ENCODE measurements around the gene KCNF1. TPM values are rescaled to one million over a fixed set of nuclear protein-coding genes. Genes with fewer than 3 reads are reported as not detected.
A peak's percentile ranks its signal among the peaks of the same experiment; 100 is the strongest.

The KCNF1 gene
- total RNA-seq, result not detected

- DNase-seq (ENCODE audit: low spot score in 2 of 2), result no peak
- no peak within 1 kb of the TSS for H3K27ac Mint-ChIP-seq
- ATAC-seq, result peak in 1 of 2 donors; percentile 6
- peaks cover 0 to 5% of the 10 kb centered on the region in 2 donors for H3K36me3 Mint-ChIP-seq
- no peaks in the 10 kb centered on the region for H3K9me3 Mint-ChIP-seq
These were observed at the start of gene KCNF1 for GRCh38 chr2:10911291-10912075. Gene KCNF1, plus strand, starts transcription at chr2:10911934. Its CDS starts 493 bp downstream, at chr2:10912427.

- no peaks in the 10 kb centered on the region for H3K9me3 Mint-ChIP-seq
- H3K36me3 Mint-ChIP-seq, result no peaks in the 10 kb centered on the region
These were observed 49.4 kb upstream of the KCNF1 start for GRCh38 chr2:10862330-10862729.

GRCh38 chr2:10863047-10863446 lies 48.7 kb upstream of the KCNF1 start:
- Mint-ChIP-seq H3K27ac (no peak overlapping the region), H3K36me3 (no peaks in the 10 kb centered on the region), H3K9me3 (no peaks in the 10 kb centered on the region)
- ATAC-seq (no peak), DNase-seq (ENCODE audit: low spot score in 2 of 2) (no peak)

More at GRCh38 chr2:10862330-10862729, 49.4 kb upstream of the KCNF1 start:
- no peak overlapping the region for H3K27ac Mint-ChIP-seq
- ATAC-seq, result no peak
- no peak for DNase-seq (ENCODE audit: low spot score in 2 of 2)

- H3K36me3 Mint-ChIP-seq, result no peaks in the 10 kb centered on the region
- no peaks in the 10 kb centered on the region for H3K9me3 Mint-ChIP-seq
- ATAC-seq, result no peak
- no peak for DNase-seq (ENCODE audit: low spot score in 2 of 2)
- peak overlapping the region in 1 of 2 donors; percentile 48 for H3K27ac Mint-ChIP-seq
These were observed 47.9 kb upstream of the KCNF1 start for GRCh38 chr2:10863837-10864236.

GRCh38 chr2:10864251-10864650 lies 47.5 kb upstream of the KCNF1 start:
- Mint-ChIP-seq H3K27ac (no peak overlapping the region), H3K9me3 (no peaks in the 10 kb centered on the region), H3K36me3 (no peaks in the 10 kb centered on the region)
- ATAC-seq, result no peak
- DNase-seq (ENCODE audit: low spot score in 2 of 2), result no peak

- ATAC-seq, result peak; percentile 59 to 96
- Mint-ChIP-seq H3K9me3 (no peaks in the 10 kb centered on the region), H3K36me3 (no peaks in the 10 kb centered on the region), H3K27ac (no peak overlapping the region)
- no peak for DNase-seq (ENCODE audit: low spot score in 2 of 2)
These were observed 46.7 kb upstream of the KCNF1 start for GRCh38 chr2:10864861-10865636.

- H3K9me3 Mint-ChIP-seq, result no peaks in the 10 kb centered on the region
- no peaks in the 10 kb centered on the region for H3K36me3 Mint-ChIP-seq
- H3K27ac Mint-ChIP-seq, result no peak overlapping the region
- ATAC-seq, result no peak
- no peak for DNase-seq (ENCODE audit: low spot score in 2 of 2)
These were observed 45.9 kb upstream of the KCNF1 start for GRCh38 chr2:10865841-10866240.

- peaks cover 0 to 10% of the 10 kb centered on the region in 2 donors for H3K9me3 Mint-ChIP-seq
- no peak overlapping the region for H3K27ac Mint-ChIP-seq
- H3K36me3 Mint-ChIP-seq, result peaks cover 0 to 12% of the 10 kb centered on the region in 2 donors
- no peak for ATAC-seq
- no peak for DNase-seq (ENCODE audit: low spot score in 2 of 2)
These were observed 43.9 kb upstream of the KCNF1 start for GRCh38 chr2:10867692-10868420.

- Mint-ChIP-seq H3K27ac (no peak overlapping the region), H3K36me3 (peaks cover 0 to 14% of the 10 kb centered on the region in 2 donors), H3K9me3 (peaks cover 0 to 15% of the 10 kb centered on the region in 2 donors)
- no peak for ATAC-seq
- no peak for DNase-seq (ENCODE audit: low spot score in 2 of 2)
These were observed 43.0 kb upstream of the KCNF1 start for GRCh38 chr2:10868465-10869314.

GRCh38 chr2:10871978-10872377 lies 39.8 kb upstream of the KCNF1 start:
- no peak overlapping the region for H3K27ac Mint-ChIP-seq
- DNase-seq (ENCODE audit: low spot score in 2 of 2), result no peak
- peaks cover 0 to 15% of the 10 kb centered on the region in 2 donors for H3K9me3 Mint-ChIP-seq

GRCh38 chr2:10873171-10873570 lies 38.6 kb upstream of the KCNF1 start:
- Mint-ChIP-seq H3K36me3 (peaks cover 0 to 14% of the 10 kb centered on the region in 2 donors), H3K9me3 (peaks cover 0 to 15% of the 10 kb centered on the region in 2 donors), H3K27ac (no peak overlapping the region)
- no peak for ATAC-seq
- DNase-seq (ENCODE audit: low spot score in 2 of 2), result no peak

More at GRCh38 chr2:10871978-10872377, 39.8 kb upstream of the KCNF1 start:
- no peak for ATAC-seq
- H3K36me3 Mint-ChIP-seq, result peaks cover 0 to 14% of the 10 kb centered on the region in 2 donors

GRCh38 chr2:10873790-10874437 lies 37.8 kb upstream of the KCNF1 start:
- DNase-seq (ENCODE audit: low spot score in 2 of 2), result no peak
- peak; percentile 56 to 68 for ATAC-seq
- Mint-ChIP-seq H3K36me3 (peaks cover 0 to 14% of the 10 kb centered on the region in 2 donors), H3K9me3 (peaks cover 0 to 15% of the 10 kb centered on the region in 2 donors), H3K27ac (no peak overlapping the region)

- Mint-ChIP-seq H3K36me3 (peaks cover 0 to 14% of the 10 kb centered on the region in 2 donors), H3K9me3 (peaks cover 0 to 15% of the 10 kb centered on the region in 2 donors), H3K27ac (no peak overlapping the region)
- ATAC-seq (no peak), DNase-seq (ENCODE audit: low spot score in 2 of 2) (no peak)
These were observed 36.6 kb upstream of the KCNF1 start for GRCh38 chr2:10875126-10875525.

GRCh38 chr2:10876394-10876793 lies 35.3 kb upstream of the KCNF1 start:
- H3K9me3 Mint-ChIP-seq, result peaks cover 0 to 15% of the 10 kb centered on the region in 2 donors
- DNase-seq (ENCODE audit: low spot score in 2 of 2) (no peak), ATAC-seq (no peak)
- peaks cover 0 to 14% of the 10 kb centered on the region in 2 donors for H3K36me3 Mint-ChIP-seq
- no peak overlapping the region for H3K27ac Mint-ChIP-seq

GRCh38 chr2:10876963-10877362 lies 34.8 kb upstream of the KCNF1 start:
- Mint-ChIP-seq H3K27ac (no peak overlapping the region), H3K36me3 (peaks cover 0 to 11% of the 10 kb centered on the region in 2 donors), H3K9me3 (peaks cover 0 to 14% of the 10 kb centered on the region in 2 donors)
- DNase-seq (ENCODE audit: low spot score in 2 of 2) (no peak), ATAC-seq (no peak)
